CD4-positive, alpha-beta memory T cell (primary cell): ENCODE results near the gene RXFP4. TPM values are rescaled to one million over a fixed set of nuclear protein-coding genes. Genes with fewer than 3 reads are reported as not detected.

Source experiments
- CTCF ChIA-PET: fragments of 350-600 bp; sonication (Branson Sonifier 250); formaldehyde crosslinking; loops from one replicate; lab custom pipeline; 2021; ENCODE audit warnings: inconsistent platforms; ENCODE audit not compliant: partially characterized antibody; lab: Charles Lee
- POLR2A ChIA-PET: fragments of 350-600 bp; sonication (Branson Sonifier 250); formaldehyde crosslinking; loops from one replicate; lab custom pipeline; 2021; ENCODE audit not compliant: partially characterized antibody; lab: Charles Lee
- DNase-seq, 5 donors: peaks; one replicate each; pipeline versions ENCODE4 v3.0.0 to v3.0.0-alpha.2; 2020 to 2022; ENCODE audit warnings: mixed read lengths in 1 of 5
- H3K27ac ChIP-seq: one replicate; pipeline ENCODE4 v1.7.0; 2013; ENCODE audit warnings: low read depth, low read length
- H3K27me3 ChIP-seq: 2 replicates; pipeline ENCODE4 v1.7.0; 2013; ENCODE audit warnings: mild to moderate bottlenecking, low read length, moderate library complexity; ENCODE audit not compliant: insufficient read depth
- H3K36me3 ChIP-seq: 2 replicates; pipeline ENCODE4 v1.7.0; 2013; ENCODE audit warnings: mild to moderate bottlenecking, low read length, moderate library complexity; ENCODE audit not compliant: insufficient read depth
- H3K4me1 ChIP-seq: 2 replicates; pipeline ENCODE4 v1.7.0; 2013; ENCODE audit warnings: mild to moderate bottlenecking, low read length, moderate library complexity; ENCODE audit not compliant: insufficient read depth
- H3K4me3 ChIP-seq, 2 donors: one replicate each; pipeline ENCODE4 v1.7.0; 2013; ENCODE audit warnings: low read length in 2 of 2, mild to moderate bottlenecking in 1 of 2
- H3K9me3 ChIP-seq, 2 donors: one replicate each; pipeline ENCODE4 v1.7.0; 2013; ENCODE audit warnings: low read length in 2 of 2, control low read depth in 1 of 2; ENCODE audit not compliant: control insufficient read depth in 1 of 2
- H3K27ac Mint-ChIP-seq, 7 donors: one replicate each; pipeline ENCODE4 v1.8.0; 2020 to 2021; ENCODE audit warnings: mixed read lengths in 7 of 7, mild to moderate bottlenecking in 6 of 7, inconsistent platforms in 3 of 7, moderate library complexity in 3 of 7
- H3K27me3 Mint-ChIP-seq, 2 donors: one replicate each; pipeline ENCODE4 v1.8.0; 2020 to 2021; ENCODE audit warnings: mixed read lengths in 2 of 2
- H3K36me3 Mint-ChIP-seq, 2 donors: one replicate each; pipeline ENCODE4 v1.8.0; 2020 to 2021; ENCODE audit warnings: mixed read lengths in 2 of 2, inconsistent platforms in 1 of 2, mild to moderate bottlenecking in 1 of 2
- H3K4me1 Mint-ChIP-seq, 4 donors: one replicate each; pipeline ENCODE4 v1.8.0; 2020 to 2021; ENCODE audit warnings: mixed read lengths in 4 of 4, mild to moderate bottlenecking in 1 of 4
- H3K4me3 Mint-ChIP-seq, 8 donors: one replicate each; pipeline ENCODE4 v1.8.0; 2020 to 2021; ENCODE audit warnings: mixed read lengths in 8 of 8, mild to moderate bottlenecking in 7 of 8, moderate library complexity in 6 of 8, inconsistent platforms in 3 of 8
- H3K9me3 Mint-ChIP-seq, 8 donors: one replicate each; pipeline ENCODE4 v1.8.0; 2020 to 2021; ENCODE audit warnings: mixed read lengths in 8 of 8, mild to moderate bottlenecking in 5 of 8, inconsistent platforms in 3 of 8, moderate library complexity in 1 of 8
- intact Hi-C: fragments of 100-400 bp; cut with micrococcal nuclease; formaldehyde crosslinking; loops from one replicate; pipeline ENCODE4 v1.15.1; 2023
- polyA plus RNA-seq, 2 donors: library from polyadenylated mRNA; unstranded; fragments of 300-500 nt; fragmentation: Illumina TruSeq; gene quantifications; one replicate each; pipeline ENCODE4 v1.2.3, GENCODE V29; 2021
- total RNA-seq, 2 experiments: library from RNA; stranded (reverse); gene quantifications; one replicate each; pipeline ENCODE4 v1.2.3, GENCODE V29; 2021

Gene RXFP4
- total and polyA plus RNA-seq, 4 experiments from 2014 or later = 0.91 TPM; not detected in 3

DNA sequence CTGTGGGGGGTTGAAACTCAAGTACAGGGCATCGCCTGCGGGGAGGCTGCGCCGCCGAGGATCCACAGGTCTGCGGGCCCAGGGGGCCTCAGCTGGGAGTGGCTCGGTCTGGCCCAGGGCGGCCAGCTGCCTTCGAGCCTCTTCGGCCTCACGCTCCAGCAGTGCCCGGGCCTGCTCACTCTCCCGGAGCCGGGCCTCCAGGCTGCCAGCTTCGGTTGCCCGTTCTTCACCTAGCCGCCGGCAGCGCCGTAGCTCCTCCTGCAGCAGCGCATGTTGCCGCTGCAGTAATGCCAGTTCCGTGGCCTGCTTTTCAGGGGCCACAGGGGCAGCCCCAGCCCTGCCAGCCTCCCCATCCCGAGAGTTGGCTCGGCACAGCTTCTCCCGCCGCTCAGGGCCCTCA is 9.4 kb downstream of the RXFP4 start:
- Mint-ChIP-seq H3K36me3 (peaks cover 39 to 66% of the 10 kb centered on the region in 2 donors), H3K4me1 (peaks cover 10 to 16% (median 14%) of the 10 kb centered on the region in 4 donors), H3K9me3 (no peaks in the 10 kb centered on the region), H3K27ac (peak overlapping the region in 1 of 7 donors; percentile 80), H3K27me3 (no peaks in the 10 kb centered on the region), H3K4me3 (no peak overlapping the region)
- no peak for DNase-seq
- Histone ChIP-seq H3K27ac (no peak overlapping the region), H3K27me3 (no peaks in the 10 kb centered on the region), H3K36me3 (peaks cover 67% of the 10 kb centered on the region), H3K4me1 (peaks cover 18% of the 10 kb centered on the region), H3K9me3 (no peaks in the 10 kb centered on the region), H3K4me3 (no peak overlapping the region)
- ChIA-PET CTCF (interaction anchor here (0.9 to 1.4 kb wide), 2 partner anchors 17 to 39 kb away, joined by 3 to 4 read pairs; no protein-coding TSS in a partner anchor), POLR2A (interaction anchor here (0.6 to 2.2 kb wide), 2 partner anchors 26 to 385 kb away, joined by 3 to 8 read pairs; no protein-coding TSS in a partner anchor)
- intact Hi-C loops = no loop called here

DNA sequence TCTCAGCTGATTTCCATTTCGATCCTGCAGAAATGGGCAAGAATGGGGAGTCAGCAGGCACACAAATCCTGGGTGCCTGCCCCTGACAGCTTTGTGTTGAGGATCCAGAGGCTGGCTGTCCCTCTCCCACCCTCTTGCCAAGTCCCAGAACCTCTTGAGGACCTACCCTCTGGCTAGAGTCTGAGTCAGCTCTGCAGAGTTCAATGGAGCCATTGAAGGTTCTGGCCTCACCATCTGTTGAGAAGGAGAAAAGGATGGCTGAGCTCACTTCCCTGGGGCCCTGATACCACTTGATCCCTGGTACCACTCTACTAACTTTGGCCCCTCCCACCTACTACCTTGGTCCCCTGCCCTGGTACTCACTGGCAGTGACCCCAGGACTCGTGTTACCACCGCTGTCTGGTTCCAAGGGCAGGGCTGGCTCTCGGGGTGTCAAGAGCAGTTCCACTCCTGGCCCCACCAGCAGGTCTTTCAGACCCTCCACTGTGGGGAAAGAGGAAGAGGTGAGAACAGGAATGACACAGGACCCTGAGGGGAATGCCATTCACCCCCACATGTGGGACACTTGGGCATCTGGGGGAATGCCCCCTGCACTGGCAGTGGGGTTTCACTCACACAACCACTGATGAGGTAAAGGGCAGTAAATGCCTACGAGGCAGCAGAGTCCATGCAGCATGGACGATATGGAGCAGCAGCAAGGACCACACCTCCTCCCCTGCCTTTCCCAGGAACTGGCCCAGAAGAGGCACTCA is 10.5 kb downstream of the RXFP4 start:
- no peak overlapping the region for H3K4me3 ChIP-seq
- peaks cover 39 to 57% of the 10 kb centered on the region in 2 donors for H3K36me3 Mint-ChIP-seq
- intact Hi-C loops = no loop called here
- H3K4me1 Mint-ChIP-seq = peaks cover 2 to 5% (median 4%) of the 10 kb centered on the region in 4 donors
- H3K4me1 ChIP-seq = peaks cover 7% of the 10 kb centered on the region
- no peaks in the 10 kb centered on the region for H3K27me3 ChIP-seq
- POLR2A ChIA-PET = interaction anchor here (0.6 to 2.2 kb wide), 3 partner anchors 16 to 386 kb away, joined by 3 to 8 read pairs (median 4); no protein-coding TSS in a partner anchor
- no peaks in the 10 kb centered on the region for H3K9me3 ChIP-seq
- no peaks in the 10 kb centered on the region for H3K27me3 Mint-ChIP-seq
- H3K9me3 Mint-ChIP-seq = no peaks in the 10 kb centered on the region
- H3K27ac ChIP-seq = no peak overlapping the region
- CTCF ChIA-PET = interaction anchor here (0.9 to 1.4 kb wide), 2 partner anchors 16 to 38 kb away, joined by 3 to 4 read pairs; no protein-coding TSS in a partner anchor
- no peak overlapping the region for H3K4me3 Mint-ChIP-seq
- H3K36me3 ChIP-seq = peaks cover 60% of the 10 kb centered on the region
- peak overlapping the region in 5 of 7 donors; percentile 31 to 66 (median 35) for H3K27ac Mint-ChIP-seq
- no peak for DNase-seq

DNA sequence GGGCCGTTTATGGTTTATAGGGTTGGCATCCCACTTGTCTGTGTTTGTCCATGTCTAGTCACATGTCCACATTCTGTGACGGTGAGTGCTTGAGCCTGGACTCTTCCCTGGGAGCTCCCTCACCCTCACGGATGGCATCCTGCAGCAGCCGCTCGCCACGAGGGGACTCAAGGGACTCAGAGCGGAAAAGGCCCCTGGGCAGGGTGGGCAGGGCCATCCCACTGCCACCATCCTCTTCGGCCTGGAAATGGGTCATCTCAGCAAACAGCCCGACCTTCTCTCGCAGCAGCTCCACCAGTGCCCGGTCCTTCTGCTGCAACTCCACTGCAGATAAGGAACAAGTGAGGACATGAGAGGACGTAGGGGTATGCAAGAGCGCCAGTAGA is 11.1 kb downstream of the RXFP4 start:
- peaks cover 40 to 60% of the 10 kb centered on the region in 2 donors for H3K36me3 Mint-ChIP-seq
- H3K27ac Mint-ChIP-seq = peak overlapping the region in 1 of 7 donors; percentile 66
- DNase-seq = no peak
- H3K4me1 Mint-ChIP-seq = peaks cover 0 to 1% (median 0%) of the 10 kb centered on the region in 4 donors
- no peaks in the 10 kb centered on the region for H3K9me3 Mint-ChIP-seq
- no peaks in the 10 kb centered on the region for H3K9me3 ChIP-seq
- H3K27ac ChIP-seq = no peak overlapping the region
- CTCF ChIA-PET = no interaction called here
- H3K4me1 ChIP-seq = peaks cover 1% of the 10 kb centered on the region
- peaks cover 60% of the 10 kb centered on the region for H3K36me3 ChIP-seq
- POLR2A ChIA-PET = interaction anchor here (0.9 kb wide), 1 partner anchor 10 kb away, joined by 3 read pairs; no protein-coding TSS in a partner anchor
- no peaks in the 10 kb centered on the region for H3K27me3 ChIP-seq
- H3K4me3 Mint-ChIP-seq = no peak overlapping the region
- intact Hi-C loops = no loop called here
- H3K27me3 Mint-ChIP-seq = no peaks in the 10 kb centered on the region
- no peak overlapping the region for H3K4me3 ChIP-seq

DNA sequence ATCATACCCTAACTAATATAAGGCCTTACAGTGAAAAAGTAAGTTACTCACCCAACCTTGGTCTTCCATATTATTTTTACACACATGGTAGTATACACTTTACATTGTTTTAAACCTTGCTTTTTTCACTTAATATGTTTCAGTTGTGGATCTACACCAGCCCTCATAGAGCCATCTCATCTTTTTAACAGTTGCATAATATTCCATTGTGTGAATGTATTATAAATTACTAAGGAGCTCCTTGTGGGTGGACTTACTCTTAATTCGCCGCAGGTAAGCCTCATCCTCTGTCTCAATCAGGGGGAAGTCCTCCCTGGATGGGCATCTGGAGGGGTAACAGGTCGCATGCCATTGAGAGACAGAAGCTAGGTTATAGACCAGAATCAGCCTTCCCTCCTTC is 13.2 kb downstream of the RXFP4 start:
- Histone ChIP-seq H3K4me1 (no peaks in the 10 kb centered on the region), H3K4me3 (no peak overlapping the region), H3K27me3 (no peaks in the 10 kb centered on the region), H3K9me3 (no peaks in the 10 kb centered on the region), H3K36me3 (peaks cover 74% of the 10 kb centered on the region), H3K27ac (no peak overlapping the region)
- intact Hi-C loops = no loop called here
- DNase-seq = no peak
- no peaks in the 10 kb centered on the region for H3K27me3 Mint-ChIP-seq
- peaks cover 48 to 64% of the 10 kb centered on the region in 2 donors for H3K36me3 Mint-ChIP-seq
- ChIA-PET CTCF (interaction anchor here (1.6 kb wide), 1 partner anchor 35 kb away, joined by 5 read pairs; no protein-coding TSS in a partner anchor), POLR2A (interaction anchor here (0.7 to 1.5 kb wide), 3 partner anchors 13 to 24 kb away, joined by 3 to 9 read pairs (median 4); partner anchors contain the start of gene ARHGEF2)
- peaks cover 0 to 1% (median 0%) of the 10 kb centered on the region in 4 donors for H3K4me1 Mint-ChIP-seq
- no peaks in the 10 kb centered on the region for H3K9me3 Mint-ChIP-seq
- H3K27ac Mint-ChIP-seq = peak overlapping the region in 2 of 7 donors; percentile 4 to 18
- no peak overlapping the region for H3K4me3 Mint-ChIP-seq

DNA sequence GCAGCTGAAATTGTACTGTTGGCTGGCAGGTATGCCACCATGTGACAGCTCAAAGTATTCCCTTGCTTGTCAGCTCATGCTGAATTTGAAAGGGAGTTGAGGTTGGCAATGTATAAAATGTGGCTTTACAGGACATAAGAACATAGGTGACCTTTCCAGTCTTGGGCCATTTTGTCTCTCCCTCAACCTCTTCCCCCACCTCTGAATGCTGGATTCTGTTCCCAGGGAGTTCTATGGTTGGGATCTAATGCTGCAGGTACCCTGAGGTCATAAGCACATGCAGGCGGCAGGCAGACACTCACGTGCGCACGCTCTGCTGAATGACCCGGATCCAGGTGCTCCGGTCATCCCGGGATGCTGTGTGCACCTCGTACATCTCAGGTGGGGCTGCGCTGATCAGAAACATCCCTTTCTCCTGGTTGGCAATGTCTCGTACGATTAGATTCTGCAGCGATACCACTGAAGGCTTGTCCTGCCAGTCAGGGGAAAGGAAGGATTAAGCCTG is 16.0 kb downstream of the RXFP4 start:
- DNase-seq = no peak
- H3K27me3 ChIP-seq = no peaks in the 10 kb centered on the region
- no peaks in the 10 kb centered on the region for H3K9me3 ChIP-seq
- peak overlapping the region in 3 of 7 donors; percentile 1 to 72 (median 29) for H3K27ac Mint-ChIP-seq
- H3K27me3 Mint-ChIP-seq = no peaks in the 10 kb centered on the region
- H3K4me3 Mint-ChIP-seq = no peak overlapping the region
- no peak overlapping the region for H3K27ac ChIP-seq
- CTCF ChIA-PET = interaction anchor here (1.4 to 1.8 kb wide), 3 partner anchors 10 to 32 kb away, joined by 3 to 6 read pairs (median 3); no protein-coding TSS in a partner anchor
- peaks cover 51 to 71% of the 10 kb centered on the region in 2 donors for H3K36me3 Mint-ChIP-seq
- H3K9me3 Mint-ChIP-seq = no peaks in the 10 kb centered on the region
- intact Hi-C loops = no loop called here
- H3K4me1 ChIP-seq = peaks cover 5% of the 10 kb centered on the region
- peaks cover 73% of the 10 kb centered on the region for H3K36me3 ChIP-seq
- H3K4me1 Mint-ChIP-seq = peaks cover 4 to 12% (median 8%) of the 10 kb centered on the region in 4 donors
- no peak overlapping the region for H3K4me3 ChIP-seq
- POLR2A ChIA-PET = interaction anchor here (1.3 to 2.4 kb wide), 4 partner anchors 8 to 23 kb away, joined by 3 to 12 read pairs (median 6); no protein-coding TSS in a partner anchor

DNA sequence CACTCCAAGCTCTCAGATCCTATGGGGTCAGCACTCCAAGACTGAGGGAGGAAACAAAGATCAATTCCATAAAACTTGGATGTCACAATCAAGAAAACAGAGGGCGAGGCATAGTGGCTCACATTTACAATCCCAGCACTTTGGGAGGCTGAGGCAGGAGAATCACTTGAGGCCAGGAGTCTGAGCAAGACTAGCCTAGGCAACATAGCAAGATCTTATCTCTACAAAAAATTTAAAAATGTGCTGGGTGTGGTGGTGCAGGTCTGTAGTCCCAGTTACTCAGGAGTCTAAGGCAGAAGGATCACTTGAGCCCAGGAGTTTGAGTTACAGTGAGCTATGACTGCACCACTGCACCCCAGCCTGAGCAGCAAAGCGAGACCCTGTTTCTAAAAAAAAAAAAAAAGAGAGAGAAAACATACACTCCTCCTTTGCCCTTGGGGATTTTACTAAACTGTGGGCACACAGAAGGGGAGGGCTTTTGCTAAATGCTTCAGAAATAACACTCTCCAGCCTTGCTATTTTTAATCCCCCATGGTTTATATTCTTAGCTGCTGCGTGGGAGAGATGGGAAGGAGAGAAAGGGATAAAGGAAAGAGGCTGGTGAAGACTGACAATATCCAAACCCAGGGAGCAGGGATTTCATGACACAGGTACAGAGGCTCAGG is 18.8 kb downstream of the RXFP4 start:
- ChIA-PET CTCF (interaction anchor here (1.2 to 2.5 kb wide), 3 partner anchors 17 to 29 kb away, joined by 3 to 13 read pairs (median 3); no protein-coding TSS in a partner anchor), POLR2A (interaction anchor here (1.6 to 12.2 kb wide), 2 partner anchors 15 to 18 kb away, joined by 7 to 199 read pairs; partner anchors contain the start of gene ARHGEF2)
- DNase-seq = no peak
- H3K36me3 ChIP-seq = peaks cover 67% of the 10 kb centered on the region
- no peaks in the 10 kb centered on the region for H3K9me3 Mint-ChIP-seq
- H3K4me1 ChIP-seq = peaks cover 11% of the 10 kb centered on the region
- intact Hi-C loops = no loop called here
- H3K4me3 Mint-ChIP-seq = no peak overlapping the region
- H3K9me3 ChIP-seq = no peaks in the 10 kb centered on the region
- no peak overlapping the region for H3K4me3 ChIP-seq
- peak overlapping the region; percentile 27 for H3K27ac ChIP-seq
- no peaks in the 10 kb centered on the region for H3K27me3 ChIP-seq
- H3K36me3 Mint-ChIP-seq = peaks cover 49 to 67% of the 10 kb centered on the region in 2 donors
- H3K27me3 Mint-ChIP-seq = no peaks in the 10 kb centered on the region
- H3K4me1 Mint-ChIP-seq = peaks cover 4 to 22% (median 9%) of the 10 kb centered on the region in 4 donors
- H3K27ac Mint-ChIP-seq = peak overlapping the region in 6 of 7 donors; percentile 39 to 85 (median 69)
